H1 (cell line): ENCODE measurements around the gene TEAD4. TPM values are rescaled to one million over a fixed set of nuclear protein-coding genes. Genes with fewer than 3 reads are reported as not detected.

Experiments
- CTCF ChIA-PET: fragments of 300-600 bp; sonication (Branson Sonifier 250); formaldehyde crosslinking; loops from one replicate; lab custom pipeline; 2021; ENCODE audit not compliant: partially characterized antibody; lab: Charles Lee
- POLR2A ChIA-PET: fragments of 300-600 bp; sonication (Branson Sonifier 250); formaldehyde crosslinking; loops from one replicate; lab custom pipeline; 2021; ENCODE audit warnings: inconsistent platforms; ENCODE audit not compliant: partially characterized antibody; lab: Charles Lee
- DNase-seq, 2 experiments: peaks; one replicate each; pipeline versions ENCODE4 v3.0.0 to v3.0.0-alpha.2; 2010 to 2022; ENCODE audit warnings: low spot score in 2 of 2, low read depth in 1 of 2, mixed read lengths in 1 of 2
- FAIRE-seq: peaks from 2 replicates; lab custom pipeline; 2011; peaks lifted over from hg19 to GRCh38; lab: Jason Lieb, UNC
- H2AFZ ChIP-seq: 2 replicates; pipeline ENCODE4 v1.8.1; 2012; ENCODE audit warnings: low read length, inconsistent platforms
- H2AK5ac ChIP-seq: 2 replicates; pipeline ENCODE4 v1.6.1; 2013; ENCODE audit warnings: low read depth, low read length
- H2BK120ac ChIP-seq: replicated peaks from 2 replicates; pipeline ENCODE3; 2013; ENCODE audit warnings: low read depth, low read length, inconsistent platforms
- H2BK12ac ChIP-seq: 2 replicates; pipeline ENCODE4 v1.6.1; 2013; ENCODE audit warnings: low read depth, low read length
- H2BK15ac ChIP-seq: 2 replicates; pipeline ENCODE4 v1.6.1; 2013; ENCODE audit warnings: low read length
- H2BK20ac ChIP-seq: 2 replicates; pipeline ENCODE4 v1.6.1; 2013; ENCODE audit warnings: low read length
- H2BK5ac ChIP-seq: 2 replicates; pipeline ENCODE4 v1.6.1; 2013; ENCODE audit warnings: low read depth, low read length
- H3K14ac ChIP-seq: 2 replicates; pipeline ENCODE4 v1.6.1; 2013; ENCODE audit warnings: inconsistent platforms; ENCODE audit not compliant: insufficient read length
- H3K18ac ChIP-seq: 2 replicates; pipeline ENCODE4 v1.6.1; 2013; ENCODE audit warnings: low read length; ENCODE audit errors: extremely low read depth
- H3K23ac ChIP-seq: 2 replicates; pipeline ENCODE4 v1.6.1; 2013; ENCODE audit warnings: inconsistent platforms; ENCODE audit not compliant: insufficient read length
- H3K23me2 ChIP-seq: 2 replicates; pipeline ENCODE4 v1.6.1; 2013; ENCODE audit warnings: low read depth, low read length
- H3K27ac ChIP-seq: 2 replicates; pipeline ENCODE4 v1.6.1; 2011; ENCODE audit warnings: low read depth, low read length, inconsistent platforms
- H3K27me3 ChIP-seq, 4 experiments: replicated peaks in 1 of 4; 1 replicate in 1 of 4; 2 replicates in 3 of 4; pipeline versions ENCODE4 v1.6.1 to v1.8.1; 2011 to 2013; ENCODE audit warnings: low read length in 3 of 4, mild to moderate bottlenecking in 3 of 4, inconsistent platforms in 2 of 4, mixed read lengths in 2 of 4, moderate library complexity in 1 of 4; ENCODE audit not compliant: control insufficient read depth in 3 of 4, insufficient read depth in 3 of 4; ENCODE audit errors: extremely low read depth in 1 of 4
- H3K36me3 ChIP-seq, 4 experiments: 2 replicates each; pipeline versions ENCODE4 v1.6.1 to v1.8.1; 2011 to 2013; ENCODE audit warnings: mild to moderate bottlenecking in 4 of 4, low read length in 3 of 4, moderate library complexity in 2 of 4, control low read depth in 1 of 4, inconsistent platforms in 1 of 4; ENCODE audit not compliant: insufficient read depth in 4 of 4, control insufficient read depth in 2 of 4
- H3K4ac ChIP-seq: replicated peaks from 2 replicates; pipeline ENCODE3; 2013; ENCODE audit warnings: low read length, low read depth, mixed read lengths, inconsistent platforms; ENCODE audit not compliant: insufficient read length
- H3K4me1 ChIP-seq, 4 experiments: replicated peaks in 1 of 4; 1 replicate in 1 of 4; 2 replicates in 3 of 4; pipeline versions ENCODE4 v1.6.1 to v1.8.1; 2011 to 2013; ENCODE audit warnings: low read length in 3 of 4, inconsistent platforms in 2 of 4, mixed read lengths in 1 of 4; ENCODE audit not compliant: insufficient read depth in 4 of 4, control insufficient read depth in 3 of 4
- H3K4me2 ChIP-seq, 2 experiments: 2 replicates each; pipeline versions ENCODE4 v1.6.1 to v1.8.1; 2011 to 2013; ENCODE audit warnings: low read depth in 2 of 2, low read length in 2 of 2, control low read depth in 1 of 2, inconsistent platforms in 1 of 2, mild to moderate bottlenecking in 1 of 2; ENCODE audit not compliant: insufficient read depth in 1 of 2
- H3K4me3 ChIP-seq, 4 experiments: fragments of 200-600, 300-600 bp in 1 of 4; sonication (generic), shearing (Covaris generic), sonication (Bioruptor Twin) in 1 of 4; 2 replicates each; pipeline versions ENCODE4 v1.5.1 to v1.8.1; 2011 to 2016; ENCODE audit warnings: low read length in 4 of 4, low read depth in 3 of 4, control low read depth in 2 of 4, inconsistent platforms in 2 of 4, mild to moderate bottlenecking in 2 of 4, mixed read lengths in 1 of 4, moderate library complexity in 1 of 4; ENCODE audit not compliant: insufficient read depth in 2 of 4; ENCODE audit errors: extremely low read depth in 1 of 4
- H3K56ac ChIP-seq: replicated peaks from 2 replicates; pipeline ENCODE3; 2013; ENCODE audit warnings: low read depth, mild to moderate bottlenecking, mixed read lengths, low read length, inconsistent platforms; ENCODE audit not compliant: insufficient read length
- H3K79me1 ChIP-seq: 2 replicates; pipeline ENCODE4 v1.6.1; 2013; ENCODE audit warnings: low read depth, low read length, control low read depth
- H3K79me2 ChIP-seq, 2 experiments: 2 replicates each; pipeline versions ENCODE4 v1.6.1 to v1.8.1; 2012 to 2013; ENCODE audit warnings: low read length in 2 of 2, mild to moderate bottlenecking in 2 of 2, inconsistent platforms in 1 of 2; ENCODE audit not compliant: insufficient read depth in 2 of 2, control insufficient read depth in 1 of 2
- H3K9ac ChIP-seq, 4 experiments: replicated peaks in 1 of 4; 1 replicate in 1 of 4; 2 replicates in 3 of 4; pipeline versions ENCODE4 v1.6.1 to v1.8.1; 2011 to 2013; ENCODE audit warnings: low read depth in 3 of 4, low read length in 3 of 4, control low read depth in 2 of 4, mild to moderate bottlenecking in 2 of 4, moderate library complexity in 2 of 4, inconsistent platforms in 1 of 4; ENCODE audit errors: extremely low read depth in 1 of 4
- H3K9me3 ChIP-seq, 2 experiments: 2 replicates each; pipeline versions ENCODE4 v1.6.1 to v1.8.1; 2012 to 2013; ENCODE audit warnings: mild to moderate bottlenecking in 2 of 2, moderate library complexity in 2 of 2, control low read depth in 1 of 2, inconsistent platforms in 1 of 2, low read depth in 1 of 2, low read length in 1 of 2, mixed read lengths in 1 of 2; ENCODE audit not compliant: insufficient read depth in 2 of 2
- H4K20me1 ChIP-seq, 2 experiments: replicated peaks in 1 of 2; 2 replicates each; pipeline versions ENCODE3 to v1.8.1; 2011 to 2013; ENCODE audit warnings: inconsistent platforms in 2 of 2, low read length in 2 of 2, mild to moderate bottlenecking in 1 of 2; ENCODE audit not compliant: insufficient read depth in 2 of 2, control insufficient read depth in 1 of 2
- H4K5ac ChIP-seq: 2 replicates; pipeline ENCODE4 v1.6.1; 2013; ENCODE audit warnings: low read length, low read depth, mixed read lengths, inconsistent platforms; ENCODE audit not compliant: insufficient read length
- H4K8ac ChIP-seq: 2 replicates; pipeline ENCODE4 v1.8.0; 2013; ENCODE audit warnings: mild to moderate bottlenecking, moderate library complexity, low read length, inconsistent platforms; ENCODE audit not compliant: insufficient read depth; ENCODE audit errors: extremely low read depth
- H4K91ac ChIP-seq: replicated peaks from 2 replicates; pipeline ENCODE3; 2013; ENCODE audit warnings: low read length, mixed read lengths, inconsistent platforms; ENCODE audit not compliant: insufficient read length
- CBX5 ChIP-seq: fragments of 300-800, 300-1000 bp; sonication (generic); IDR thresholded peaks from 2 replicates; pipeline ENCODE4 v1.7.1; 2016; ENCODE audit warnings: antibody characterized with exemption, low read length, low read depth
- CEBPB ChIP-seq: IDR thresholded peaks from 2 replicates; pipeline ENCODE4 v1.6.1; 2012; ENCODE audit warnings: low read depth, low read length
- CREB1 ChIP-seq: IDR thresholded peaks from 2 replicates; pipeline ENCODE4 v1.6.1; 2012; ENCODE audit warnings: inconsistent platforms
- HDAC2 ChIP-seq, 2 experiments: fragments of 300-600 bp in 1 of 2; sonication (generic) in 1 of 2; IDR thresholded peaks; 2 replicates each; pipeline ENCODE4 v1.6.1; 2011 to 2012; ENCODE audit warnings: low read depth in 2 of 2, low read length in 2 of 2, mild to moderate bottlenecking in 2 of 2, moderate library complexity in 2 of 2, borderline replicate concordance in 1 of 2, inconsistent platforms in 1 of 2
- HDAC6 ChIP-seq: IDR thresholded peaks from one replicate; pipeline ENCODE4 v1.7.1; 2012; ENCODE audit warnings: low read depth, mild to moderate bottlenecking, inconsistent platforms, low read length, moderate library complexity
- KDM5A ChIP-seq: fragments of 200-600 bp; IDR thresholded peaks from 2 replicates; pipeline ENCODE4 v1.7.1; 2012; ENCODE audit warnings: mild to moderate bottlenecking, low read length, inconsistent platforms, mixed read lengths
- NRF1 ChIP-seq: IDR thresholded peaks from 2 replicates; pipeline ENCODE4 v1.6.1; 2011; ENCODE audit warnings: mild to moderate bottlenecking, low read depth, low read length, improper control_type of control experiment
- SAP30 ChIP-seq: fragments of 300-600 bp; sonication (generic); IDR thresholded peaks from 2 replicates; pipeline ENCODE4 v1.7.1; 2012; ENCODE audit warnings: low read length, moderate library complexity, mild to moderate bottlenecking, inconsistent platforms; ENCODE audit not compliant: insufficient read depth, insufficient replicate concordance
- SIN3A ChIP-seq, 2 experiments: IDR thresholded peaks in 1 of 2; conservative IDR thresholded peaks in 1 of 2; 2 replicates each; pipeline ENCODE4 v1.6.1; 2011 to 2012; ENCODE audit warnings: low read length in 2 of 2, improper control_type of control experiment in 1 of 2, low read depth in 1 of 2, mild to moderate bottlenecking in 1 of 2
- SP4 ChIP-seq: IDR thresholded peaks from 2 replicates; pipeline ENCODE4 v1.6.1; 2012; ENCODE audit warnings: low read length, inconsistent platforms
- SRF ChIP-seq: IDR thresholded peaks from 2 replicates; pipeline ENCODE4 v1.6.1; 2011; ENCODE audit warnings: mild to moderate bottlenecking, low read depth, low read length, moderate library complexity
- WGBS, 2 experiments: shearing (Covaris generic) in 1 of 2; methylation state at CpG; one replicate each; pipeline versions ENCODE4 v1.1.6 to v1.1.7; 2013 to 2015; ENCODE audit warnings: low lambda C conversion rate in 2 of 2, mixed read lengths in 2 of 2, inconsistent platforms in 1 of 2, low coverage in 1 of 2, missing lambda C conversion rate in 1 of 2; ENCODE audit not compliant: insufficient replicate concordance in 2 of 2, insufficient coverage in 1 of 2, insufficient read length in 1 of 2; ENCODE audit errors: extremely low coverage in 1 of 2, missing lambda C conversion rate in 1 of 2; 5-methylcytosine and 5-hydroxymethylcytosine counted together
- polyA plus RNA-seq, 7 experiments: library from polyadenylated mRNA; depleted of rRNA in 3 of 7; stranded (reverse) in 5 of 7; unstranded in 2 of 7; fragments of >200 nt in 5 of 7; fragments of 200-250 nt in 2 of 7; gene quantifications; 1 replicate in 5 of 7; 2 replicates in 1 of 7; 4 replicates in 1 of 7; pipeline versions ENCODE4 v1.2.1 to v1.2.3, GENCODE V29; 2011 to 2013; ENCODE audit warnings: missing spikeins in 2 of 7, mixed read lengths in 2 of 7
- total RNA-seq: library from RNA; stranded (reverse); fragmentation: NEBNext Ultra II Directional; extraction: Animal tissue kit (Norgen Biotek cat#: 25700); gene quantifications from 2 replicates; pipeline ENCODE4 v1.2.1, GENCODE V29; 2021

The TEAD4 gene
- total and polyA plus RNA-seq, 2 of the 8 experiments (the other 6 are each of a cell fraction or from before 2014, with no cell fraction given) = 56.7 to 116 TPM

DNA sequence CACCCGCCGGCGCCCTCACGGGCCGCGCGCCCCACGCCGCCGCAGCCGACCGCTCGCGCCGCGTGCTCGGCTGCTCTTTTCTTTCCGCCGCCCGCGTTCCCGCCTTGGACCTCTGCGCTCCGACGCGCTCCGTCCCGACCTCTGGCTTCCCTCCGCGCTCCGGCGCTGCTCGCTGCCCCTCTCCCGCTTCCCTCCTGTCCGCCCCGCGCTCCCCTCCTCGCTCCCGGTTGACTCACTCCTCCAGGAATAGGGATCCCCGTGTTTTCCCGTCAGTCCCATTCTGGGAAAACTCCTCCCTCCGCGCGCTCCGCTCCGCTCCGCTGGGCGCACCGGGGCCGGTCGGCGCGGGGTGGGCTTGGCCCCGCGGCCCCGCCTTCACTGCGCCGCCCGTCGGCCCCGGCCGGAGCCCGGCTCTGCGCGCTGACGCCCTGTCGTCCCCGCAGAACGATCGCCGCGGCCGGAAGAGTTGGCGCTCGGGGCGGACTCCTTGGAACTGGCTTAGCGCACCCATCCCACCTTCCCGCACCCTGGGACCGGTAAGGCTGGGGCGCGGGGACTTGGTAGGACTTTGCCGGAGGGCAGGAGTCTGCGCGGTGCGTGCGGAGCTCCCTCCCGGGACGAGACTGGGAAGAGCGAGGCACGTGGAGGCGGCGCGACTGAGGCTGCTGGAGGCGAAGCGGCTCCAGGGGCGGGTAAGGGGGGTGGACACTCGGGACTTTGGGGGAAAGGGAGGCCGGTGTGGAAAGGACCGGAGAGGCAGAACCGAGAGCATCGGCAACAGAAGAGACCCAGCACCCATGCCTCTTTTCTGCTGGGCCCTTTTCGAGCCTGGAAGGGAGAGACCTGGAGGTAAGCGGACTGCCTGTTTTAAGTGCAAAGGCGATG, 550 bp downstream of the TEAD4 start:
- no peak overlapping the region for H2AFZ ChIP-seq
- H3K4me2 ChIP-seq = peak overlapping the region; percentile 97 to 99
- H2BK12ac ChIP-seq = peak overlapping the region; percentile 92
- no peaks in the 10 kb centered on the region for H3K36me3 ChIP-seq
- H2BK5ac ChIP-seq = peak overlapping the region; percentile 96
- H4K5ac ChIP-seq = peak overlapping the region; percentile 54
- peaks cover 6% of the 10 kb centered on the region; the same call in 1 of the 2 replicates for H3K79me1 ChIP-seq
- H3K9me3 ChIP-seq = no peaks in the 10 kb centered on the region
- H3K56ac ChIP-seq = peak overlapping the region; percentile 78
- H3K4me1 ChIP-seq = peaks cover 11 to 38% (median 21%) of the 10 kb centered on the region in 4 experiments
- peak overlapping the region; percentile 58 to 87 (median 72) for H3K4me3 ChIP-seq
- 1% methylated on average over 84 of the region's 104 CpGs; no CpG with 5 or more reads in 1 of the 2 experiments for WGBS, 2 experiments
- H3K23me2 ChIP-seq = peaks cover 27% of the 10 kb centered on the region
- no peak overlapping the region for H2BK20ac ChIP-seq
- H3K9ac ChIP-seq = peak overlapping the region; percentile 71 to 95 (median 88)
- DNase-seq (peak in 1 of 2 experiments; percentile 73), FAIRE-seq (no peak)
- POLR2A ChIA-PET = interaction anchor here (0.7 to 6.1 kb wide), 19 partner anchors 12 to 272 kb away, joined by 3 to 37 read pairs (median 4); partner anchors contain the start of gene ITFG2
- H2AK5ac ChIP-seq = peak overlapping the region; percentile 55; the same call in 1 of the 2 replicates
- peak overlapping the region; percentile 82; the same call in 1 of the 2 replicates for H3K27ac ChIP-seq
- H3K4ac ChIP-seq = peak overlapping the region; percentile 87
- H3K23ac ChIP-seq = no peak overlapping the region
- H4K20me1 ChIP-seq = peaks cover 3 to 11% of the 10 kb centered on the region in 2 experiments
- H3K79me2 ChIP-seq = peaks cover 13 to 49% of the 10 kb centered on the region in 2 experiments
- H3K18ac ChIP-seq = peak overlapping the region; percentile 97
- peak overlapping the region; percentile 88 for H4K8ac ChIP-seq
- no peak overlapping the region for H3K14ac ChIP-seq
- CTCF ChIA-PET = interaction anchor here (1.0 to 1.8 kb wide), 4 partner anchors 13 to 44 kb away, joined by 3 to 6 read pairs (median 5); no protein-coding TSS in a partner anchor
- H3K27me3 ChIP-seq = peaks cover 0 to 6% (median 3%) of the 10 kb centered on the region in 4 experiments; a peak in 4 of 7 replicates
- H4K91ac ChIP-seq = peak overlapping the region; percentile 97
- H2BK120ac ChIP-seq = no peak overlapping the region
- H2BK15ac ChIP-seq = peak overlapping the region; percentile 46; the same call in 1 of the 2 replicates
- TF ChIP-seq SRF (no peak), CEBPB (no peak), SIN3A (conservative IDR thresholded peaks at IDR 0.05 in 1 of 2, IDR thresholded peaks at IDR 0.05 in 1 of 2; ENCODE audit: low read depth in 1 of 2, low read length in 2 of 2) (no peak; a peak in 2 of 4 replicates), CBX5 (no peak), HDAC6 (no peak), NRF1 (no peak), HDAC2 (IDR thresholded peaks at IDR 0.05; ENCODE audit: borderline replicate concordance in 1 of 2, low read depth in 2 of 2, low read length in 2 of 2) (no peak), SP4 (no peak), CREB1 (no peak), SAP30 (no peak), KDM5A (no peak)
